Gastrocnemius medialis (tissue), 4 donors: ENCODE measurements around the gene PBX1. TPM values are rescaled to one million over a fixed set of nuclear protein-coding genes. Genes with fewer than 3 reads are reported as not detected.

Experiments
- ATAC-seq, 2 donors: fragments of 150-250 bp; one replicate each; pipeline ENCODE4 v1.9.1; 2016
- DNase-seq, 2 donors: peaks; one replicate each; pipeline ENCODE4 v3.0.0-alpha.2; 2019
- H3K27ac ChIP-seq, 4 donors: fragments of 200-600 bp; sonication (generic); 1 replicate in 1 of 4; 2 replicates in 3 of 4; pipeline ENCODE4 v1.5.1; 2016 to 2018; ENCODE audit warnings: mild to moderate bottlenecking in 2 of 4, moderate library complexity in 1 of 4
- H3K27me3 ChIP-seq, 3 donors: fragments of 200-600 bp; sonication (generic) in 2 of 3; 1 replicate in 1 of 3; 2 replicates in 2 of 3; pipeline versions ENCODE4 v1.5.1 to v1.6.0; 2016 to 2019; ENCODE audit warnings: mild to moderate bottlenecking in 1 of 3, moderate library complexity in 1 of 3
- H3K36me3 ChIP-seq, 2 donors: fragments of 200-600 bp; sonication (generic) in 1 of 2; one replicate each; pipeline ENCODE4 v1.5.1; 2017 to 2018
- H3K4me1 ChIP-seq, 2 donors: fragments of 200-600 bp; sonication (generic) in 1 of 2; one replicate each; pipeline ENCODE4 v1.5.1; 2016 to 2017; ENCODE audit warnings: mild to moderate bottlenecking in 2 of 2
- H3K4me3 ChIP-seq, 4 donors: fragments of 200-600 bp; sonication (generic) in 3 of 4; 1 replicate in 1 of 4; 2 replicates in 3 of 4; pipeline ENCODE4 v1.5.1; 2016 to 2019; ENCODE audit warnings: mild to moderate bottlenecking in 2 of 4
- H3K9me3 ChIP-seq, 3 donors: fragments of 200-600 bp; sonication (generic) in 2 of 3; 1 replicate in 1 of 3; 2 replicates in 2 of 3; pipeline ENCODE4 v1.5.1; 2016 to 2019
- POLR2A ChIP-seq, 2 donors: fragments of 450-650 bp; IDR thresholded peaks; one replicate each; pipeline ENCODE4 v1.6.1; 2017; ENCODE audit warnings: antibody characterized with exemption in 2 of 2, mild to moderate bottlenecking in 2 of 2, moderate library complexity in 2 of 2
- in situ Hi-C, 4 donors: fragments of 200-750 bp; cut with MboI; loops; one replicate each; pipeline versions ENCODE4 v1.15.0 to v1.8.0; 2017; ENCODE audit warnings: low sequenced_read_pairs in 4 of 4
- intact Hi-C: fragments of 100-400 bp; cut with DNase I; formaldehyde crosslinking; loops from one replicate; pipeline ENCODE4 v1.15.1; 2023; ENCODE audit warnings: low total_unique reads
- total RNA-seq, 4 donors: library from RNA; depleted of rRNA; stranded (reverse); fragments of >200 nt; gene quantifications; one replicate each; pipeline versions ENCODE4 v1.1.0 to v1.2.3, GENCODE V29; 2016
- TF ChIP-seq, protein P1 (sequence below), 5 experiments: fragments of 450-650 bp in 3 of 5; fragments of 200-600 bp in 2 of 5; sonication (generic) in 2 of 5; IDR thresholded peaks in 4 of 5; conservative IDR thresholded peaks in 1 of 5; 1 replicate in 4 of 5; 2 replicates in 1 of 5; pipeline ENCODE4 v1.5.1; 2016 to 2019; ENCODE audit warnings: antibody characterized with exemption in 5 of 5, mild to moderate bottlenecking in 3 of 5, moderate library complexity in 3 of 5

The PBX1 gene
- total RNA-seq, 4 donors from 2014 or later = 21.7 to 36.5 (median 29.0) TPM

DNA sequence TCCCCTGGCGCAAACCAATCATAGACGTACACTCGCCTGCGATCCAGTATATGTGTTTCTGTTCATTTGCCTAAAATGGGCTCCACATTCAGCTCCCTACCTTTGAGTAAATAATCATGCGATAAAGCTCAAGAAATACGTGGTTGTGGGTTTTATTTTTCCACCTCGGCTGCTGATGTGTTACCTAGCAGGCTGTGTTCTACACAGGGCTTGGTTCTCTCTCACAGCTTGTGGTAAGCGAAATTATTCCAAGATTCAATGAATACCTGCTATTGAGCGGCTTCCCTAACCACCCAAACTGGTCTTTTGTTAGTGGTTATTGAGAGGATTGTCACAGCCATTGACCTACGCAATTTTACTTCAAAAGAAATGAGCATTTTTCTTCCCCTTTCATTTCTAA, 180.2 kb downstream of the PBX1 start:
- DNase-seq (no peak), ATAC-seq (no peak)
- intact Hi-C loops (no loop called here), in situ Hi-C loops (no loop called here)
- Histone ChIP-seq H3K4me3 (no peak overlapping the region), H3K9me3 (no peaks in the 10 kb centered on the region), H3K4me1 (peaks cover 47 to 53% of the 10 kb centered on the region in 2 donors), H3K27me3 (no peaks in the 10 kb centered on the region), H3K27ac (peak overlapping the region; percentile 9 to 57 (median 50)), H3K36me3 (no peaks in the 10 kb centered on the region)
- TF ChIP-seq, protein P1, sequence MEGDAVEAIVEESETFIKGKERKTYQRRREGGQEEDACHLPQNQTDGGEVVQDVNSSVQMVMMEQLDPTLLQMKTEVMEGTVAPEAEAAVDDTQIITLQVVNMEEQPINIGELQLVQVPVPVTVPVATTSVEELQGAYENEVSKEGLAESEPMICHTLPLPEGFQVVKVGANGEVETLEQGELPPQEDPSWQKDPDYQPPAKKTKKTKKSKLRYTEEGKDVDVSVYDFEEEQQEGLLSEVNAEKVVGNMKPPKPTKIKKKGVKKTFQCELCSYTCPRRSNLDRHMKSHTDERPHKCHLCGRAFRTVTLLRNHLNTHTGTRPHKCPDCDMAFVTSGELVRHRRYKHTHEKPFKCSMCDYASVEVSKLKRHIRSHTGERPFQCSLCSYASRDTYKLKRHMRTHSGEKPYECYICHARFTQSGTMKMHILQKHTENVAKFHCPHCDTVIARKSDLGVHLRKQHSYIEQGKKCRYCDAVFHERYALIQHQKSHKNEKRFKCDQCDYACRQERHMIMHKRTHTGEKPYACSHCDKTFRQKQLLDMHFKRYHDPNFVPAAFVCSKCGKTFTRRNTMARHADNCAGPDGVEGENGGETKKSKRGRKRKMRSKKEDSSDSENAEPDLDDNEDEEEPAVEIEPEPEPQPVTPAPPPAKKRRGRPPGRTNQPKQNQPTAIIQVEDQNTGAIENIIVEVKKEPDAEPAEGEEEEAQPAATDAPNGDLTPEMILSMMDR (IDR thresholded peaks at IDR 0.05 in 4 of 5, conservative IDR thresholded peaks at IDR 0.05 in 1 of 5) = no peak
- TF ChIP-seq POLR2A (IDR thresholded peaks at IDR 0.05) = no peak

DNA sequence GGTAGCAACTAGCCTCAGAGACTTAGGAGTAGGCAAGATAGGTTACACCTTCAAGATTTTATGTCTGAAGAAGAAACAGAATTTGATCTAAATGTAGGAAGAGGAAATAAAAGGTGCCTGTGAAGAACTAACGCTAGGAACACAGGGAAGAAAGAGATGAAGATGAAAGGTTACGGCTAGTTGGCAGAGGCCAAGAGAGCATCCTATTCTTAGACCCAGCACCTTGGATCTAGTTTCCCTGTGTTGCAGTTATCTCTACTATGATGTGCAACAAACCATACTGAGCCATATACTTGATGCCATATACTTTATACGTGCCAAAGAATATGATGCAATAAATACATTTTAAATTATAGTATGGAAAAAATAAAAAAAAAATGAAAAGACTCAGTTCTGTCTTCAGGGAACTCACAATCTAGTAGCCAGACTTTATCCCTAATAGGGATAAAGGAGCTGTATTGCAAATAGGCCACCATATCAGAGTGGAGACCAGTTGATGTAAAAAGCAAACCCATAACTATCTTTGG, 181.1 kb downstream of the PBX1 start:
- Histone ChIP-seq H3K9me3 (no peaks in the 10 kb centered on the region), H3K4me3 (no peak overlapping the region), H3K27me3 (no peaks in the 10 kb centered on the region), H3K4me1 (peaks cover 42 to 45% of the 10 kb centered on the region in 2 donors), H3K36me3 (no peaks in the 10 kb centered on the region), H3K27ac (peak overlapping the region; percentile 9 to 57 (median 50))
- ATAC-seq = peak; percentile 63 to 92
- in situ Hi-C loops = no loop called here
- intact Hi-C loops = no loop called here
- no peak for DNase-seq
- TF ChIP-seq, protein P1 (IDR thresholded peaks at IDR 0.05 in 4 of 5, conservative IDR thresholded peaks at IDR 0.05 in 1 of 5) = no peak
- no peak for TF ChIP-seq POLR2A (IDR thresholded peaks at IDR 0.05)

DNA sequence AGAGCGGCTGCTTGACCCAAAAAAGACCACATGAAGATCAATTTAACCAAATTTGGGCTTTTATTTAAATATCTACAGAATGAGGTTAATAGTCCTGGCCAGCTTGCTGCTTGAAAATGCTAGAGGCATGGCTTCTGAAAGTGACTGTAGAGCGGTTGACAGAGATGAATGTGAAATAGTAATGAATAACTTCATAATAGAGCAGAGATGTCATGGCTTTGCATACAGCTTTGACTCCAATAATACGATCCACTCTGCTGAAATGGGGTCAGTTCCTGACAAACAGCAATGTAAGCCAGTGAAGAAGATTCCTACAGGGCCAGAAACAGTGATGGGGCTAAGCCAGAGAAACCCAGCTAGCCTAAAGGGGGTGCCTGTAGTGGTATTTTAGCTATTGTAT, 183.8 kb downstream of the PBX1 start:
- Histone ChIP-seq H3K9me3 (no peaks in the 10 kb centered on the region), H3K27me3 (no peaks in the 10 kb centered on the region), H3K4me3 (no peak overlapping the region), H3K36me3 (no peaks in the 10 kb centered on the region), H3K27ac (no peak overlapping the region), H3K4me1 (peaks cover 28 to 36% of the 10 kb centered on the region in 2 donors)
- intact Hi-C loops (no loop called here), in situ Hi-C loops (no loop called here)
- TF ChIP-seq POLR2A (IDR thresholded peaks at IDR 0.05) = no peak
- TF ChIP-seq, protein P1 (IDR thresholded peaks at IDR 0.05 in 4 of 5, conservative IDR thresholded peaks at IDR 0.05 in 1 of 5) = no peak
- DNase-seq (no peak), ATAC-seq (no peak)

DNA sequence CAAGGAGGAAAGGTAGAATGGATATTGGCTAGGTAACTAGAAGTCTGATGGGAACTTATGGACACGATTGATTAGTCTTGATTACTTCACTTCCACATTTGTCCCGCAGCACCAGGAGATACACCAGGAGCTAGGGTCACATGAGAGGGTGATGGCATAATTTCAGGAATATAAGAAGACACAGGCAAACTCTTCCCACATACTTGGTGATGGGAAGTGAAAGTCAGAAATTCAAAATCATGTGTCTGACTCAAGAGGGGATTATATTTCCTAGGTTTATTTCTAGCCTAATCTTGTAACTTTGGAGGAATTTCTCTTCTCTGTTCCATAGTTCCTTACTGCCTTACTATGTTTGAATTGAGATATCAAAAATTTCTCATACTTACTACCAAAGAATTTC, 185.0 kb downstream of the PBX1 start:
- no peak for TF ChIP-seq POLR2A (IDR thresholded peaks at IDR 0.05)
- TF ChIP-seq, protein P1 (IDR thresholded peaks at IDR 0.05 in 4 of 5, conservative IDR thresholded peaks at IDR 0.05 in 1 of 5) = no peak
- no peaks in the 10 kb centered on the region for H3K27me3 ChIP-seq
- in situ Hi-C loops (no loop called here), intact Hi-C loops (no loop called here)
- H3K9me3 ChIP-seq = no peaks in the 10 kb centered on the region
- H3K4me3 ChIP-seq = no peak overlapping the region
- DNase-seq (no peak), ATAC-seq (peak in 1 of 2 donors; percentile 9)
- H3K4me1 ChIP-seq = peaks cover 33 to 44% of the 10 kb centered on the region in 2 donors
- H3K27ac ChIP-seq = peak overlapping the region in 1 of 4 donors; percentile 7
- H3K36me3 ChIP-seq = no peaks in the 10 kb centered on the region

DNA sequence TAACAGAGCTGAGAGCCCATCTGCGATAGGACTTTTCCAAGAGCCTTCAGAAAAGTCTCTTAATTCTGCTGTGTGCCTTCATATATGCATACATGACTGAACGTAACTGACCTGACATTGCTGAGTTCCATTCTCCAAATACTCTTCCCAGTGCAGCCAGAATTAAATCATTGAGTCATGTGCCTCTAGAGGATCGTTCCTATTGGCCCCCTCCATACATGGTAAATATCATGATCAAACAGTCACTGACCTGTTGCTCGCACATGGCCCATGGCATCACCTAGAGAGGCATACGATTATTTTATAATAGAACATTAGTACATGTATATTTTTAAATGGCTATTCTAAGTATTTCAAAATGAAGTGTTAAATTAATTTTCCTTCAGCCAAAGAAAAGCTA, 186.8 kb downstream of the PBX1 start:
- peaks cover 33 to 37% of the 10 kb centered on the region in 2 donors for H3K4me1 ChIP-seq
- intact Hi-C loops (no loop called here), in situ Hi-C loops (no loop called here)
- no peaks in the 10 kb centered on the region for H3K9me3 ChIP-seq
- no peaks in the 10 kb centered on the region for H3K27me3 ChIP-seq
- no peak for TF ChIP-seq POLR2A (IDR thresholded peaks at IDR 0.05)
- TF ChIP-seq, protein P1 (IDR thresholded peaks at IDR 0.05 in 4 of 5, conservative IDR thresholded peaks at IDR 0.05 in 1 of 5) = no peak
- no peak overlapping the region for H3K4me3 ChIP-seq
- no peak overlapping the region for H3K27ac ChIP-seq
- ATAC-seq (no peak), DNase-seq (no peak)
- H3K36me3 ChIP-seq = no peaks in the 10 kb centered on the region
